H9 (cell line): ENCODE data around the gene KIF9. TPM values are rescaled to one million over a fixed set of nuclear protein-coding genes. Genes with fewer than 3 reads are reported as not detected.

ENCODE experiments used
- DNase-seq: peaks from one replicate; pipeline ENCODE4 v3.0.0-alpha.2; 2017
- H2AFZ ChIP-seq: one replicate; pipeline ENCODE4 v1.6.1; 2013; ENCODE audit warnings: mild to moderate bottlenecking, low read length, control low read depth, moderate library complexity
- H2AK5ac ChIP-seq: 2 replicates; pipeline ENCODE4 v1.6.1; 2013; ENCODE audit warnings: low read length, control low read depth, mixed read lengths; ENCODE audit not compliant: insufficient read length
- H2BK120ac ChIP-seq: one replicate; pipeline ENCODE4 v1.6.1; 2013; ENCODE audit warnings: low read depth, mild to moderate bottlenecking, low read length, control low read depth, inconsistent platforms; ENCODE audit not compliant: poor library complexity, severe bottlenecking
- H2BK12ac ChIP-seq: 2 replicates; pipeline ENCODE4 v1.6.1; 2013; ENCODE audit warnings: low read length, control low read depth, mixed read lengths, low read depth; ENCODE audit not compliant: insufficient read length
- H2BK15ac ChIP-seq: 2 replicates; pipeline ENCODE4 v1.6.1; 2013; ENCODE audit warnings: low read depth, low read length, control low read depth
- H2BK20ac ChIP-seq: one replicate; pipeline ENCODE4 v1.6.1; 2013; ENCODE audit warnings: low read depth, mild to moderate bottlenecking, low read length, control low read depth, inconsistent platforms; ENCODE audit not compliant: poor library complexity, severe bottlenecking
- H2BK5ac ChIP-seq: 2 replicates; pipeline ENCODE4 v1.6.1; 2013; ENCODE audit warnings: low read length, control low read depth, mixed read lengths; ENCODE audit not compliant: insufficient read length
- H3K14ac ChIP-seq: 2 replicates; pipeline ENCODE4 v1.6.1; 2013; ENCODE audit warnings: low read length, control low read depth; ENCODE audit not compliant: insufficient read depth
- H3K18ac ChIP-seq: 2 replicates; pipeline ENCODE4 v1.6.1; 2013; ENCODE audit warnings: low read depth, mild to moderate bottlenecking, mixed read lengths, low read length, control low read depth; ENCODE audit not compliant: insufficient read length
- H3K23ac ChIP-seq: 2 replicates; pipeline ENCODE4 v1.6.1; 2013; ENCODE audit warnings: low read length, control low read depth, mixed read lengths, low read depth; ENCODE audit not compliant: insufficient read length
- H3K23me2 ChIP-seq: 2 replicates; pipeline ENCODE4 v1.6.1; 2013; ENCODE audit warnings: low read depth, mild to moderate bottlenecking, mixed read lengths, low read length, control low read depth; ENCODE audit not compliant: insufficient read length, poor library complexity, severe bottlenecking
- H3K27ac ChIP-seq: 2 replicates; pipeline ENCODE4 v1.5.1; 2013; ENCODE audit warnings: low read length, control low read depth, mixed read lengths, low read depth; ENCODE audit not compliant: insufficient read length
- H3K27me3 ChIP-seq: 2 replicates; pipeline ENCODE4 v1.6.1; 2013; ENCODE audit warnings: low read length, control low read depth, inconsistent platforms; ENCODE audit not compliant: insufficient read depth
- H3K4ac ChIP-seq: 2 replicates; pipeline ENCODE4 v1.6.1; 2013; ENCODE audit warnings: low read depth, mild to moderate bottlenecking, control low read depth, inconsistent platforms, low read length, moderate library complexity
- H3K4me1 ChIP-seq: 2 replicates; pipeline ENCODE4 v1.6.1; 2013; ENCODE audit warnings: low read length, control low read depth, inconsistent platforms; ENCODE audit not compliant: insufficient read depth
- H3K4me2 ChIP-seq: 2 replicates; pipeline ENCODE4 v1.6.1; 2013; ENCODE audit warnings: low read length, control low read depth, mixed read lengths; ENCODE audit not compliant: insufficient read length, insufficient read depth
- H3K56ac ChIP-seq: 2 replicates; pipeline ENCODE4 v1.6.1; 2013; ENCODE audit warnings: low read depth, mild to moderate bottlenecking, mixed read lengths, low read length, control low read depth; ENCODE audit not compliant: insufficient read length
- H3K79me1 ChIP-seq: 2 replicates; pipeline ENCODE4 v1.6.1; 2013; ENCODE audit warnings: low read depth, mild to moderate bottlenecking, moderate library complexity, low read length, control low read depth, inconsistent platforms; ENCODE audit not compliant: insufficient read depth, poor library complexity, severe bottlenecking
- H3K79me2 ChIP-seq: 2 replicates; pipeline ENCODE4 v1.6.1; 2013; ENCODE audit warnings: low read length, control low read depth, inconsistent platforms; ENCODE audit not compliant: insufficient read depth
- H3K9ac ChIP-seq: 2 replicates; pipeline ENCODE4 v1.6.1; 2013; ENCODE audit warnings: low read length, control low read depth, mixed read lengths; ENCODE audit not compliant: insufficient read length; ENCODE audit errors: extremely low read depth
- H3K9me3 ChIP-seq: one replicate; pipeline ENCODE4 v1.6.1; 2013; ENCODE audit warnings: low read depth, low read length, inconsistent platforms; ENCODE audit not compliant: control insufficient read depth
- H3T11ph ChIP-seq: one replicate; pipeline ENCODE4 v1.6.1; 2013; ENCODE audit warnings: mild to moderate bottlenecking, low read length, control low read depth, inconsistent platforms
- H4K20me1 ChIP-seq: one replicate; pipeline ENCODE4 v1.6.1; 2013; ENCODE audit not compliant: control insufficient read depth, insufficient read length, insufficient read depth
- H4K5ac ChIP-seq: 2 replicates; pipeline ENCODE4 v1.6.1; 2013; ENCODE audit warnings: low read depth, mild to moderate bottlenecking, mixed read lengths, low read length, control low read depth; ENCODE audit not compliant: insufficient read length
- H4K8ac ChIP-seq: replicated peaks from 2 replicates; pipeline ENCODE4 v1.6.1; 2013; ENCODE audit warnings: low read length, control low read depth, mixed read lengths, low read depth; ENCODE audit not compliant: insufficient read length
- H4K91ac ChIP-seq: 2 replicates; pipeline ENCODE4 v1.6.1; 2013; ENCODE audit warnings: low read depth, mild to moderate bottlenecking, moderate library complexity, mixed read lengths, low read length, control low read depth; ENCODE audit not compliant: insufficient read length
- H3K27ac Mint-ChIP-seq, 3 experiments: 2 replicates in 2 of 3; 3 replicates in 1 of 3; pipeline ENCODE4 v1.8.0; 2020 to 2021; ENCODE audit warnings: mixed read lengths in 3 of 3, mild to moderate bottlenecking in 1 of 3, moderate library complexity in 1 of 3
- H3K27me3 Mint-ChIP-seq: 2 replicates; pipeline ENCODE4 v1.8.0; 2021; ENCODE audit warnings: low read depth, mild to moderate bottlenecking, moderate library complexity, mixed read lengths
- H3K36me3 Mint-ChIP-seq, 3 experiments: 2 replicates in 2 of 3; 3 replicates in 1 of 3; pipeline ENCODE4 v1.8.0; 2020 to 2021; ENCODE audit warnings: low read depth in 3 of 3, mixed read lengths in 3 of 3; ENCODE audit not compliant: insufficient read depth in 1 of 3
- H3K4me1 Mint-ChIP-seq, 2 experiments: 2 replicates each; pipeline ENCODE4 v1.8.0; 2020; ENCODE audit warnings: mixed read lengths in 2 of 2
- H3K4me3 Mint-ChIP-seq, 2 experiments: 2 replicates in 1 of 2; 3 replicates in 1 of 2; pipeline ENCODE4 v1.8.0; 2020 to 2021; ENCODE audit warnings: mild to moderate bottlenecking in 2 of 2, mixed read lengths in 2 of 2, moderate library complexity in 1 of 2
- H3K9me3 Mint-ChIP-seq, 2 experiments: 2 replicates in 1 of 2; 3 replicates in 1 of 2; pipeline ENCODE4 v1.8.0; 2020; ENCODE audit warnings: mild to moderate bottlenecking in 2 of 2, mixed read lengths in 2 of 2, moderate library complexity in 1 of 2
- WGBS: extraction: QIAGEN DNeasy Blood & Tissue Kit; methylation state at CpG from one replicate; pipeline ENCODE4 v1.1.7; 2013; ENCODE audit warnings: missing lambda C conversion rate, low lambda C conversion rate, mixed read lengths; ENCODE audit not compliant: insufficient read length; ENCODE audit errors: extremely low coverage; 5-methylcytosine and 5-hydroxymethylcytosine counted together
- total RNA-seq: library from RNA; stranded (reverse); gene quantifications from 2 replicates; pipeline ENCODE4 v1.2.1, GENCODE V29; 2021
- TF ChIP-seq, protein P1 (sequence below): fragments of 200-600 bp; sonication (generic); conservative IDR thresholded peaks from 3 replicates; pipeline ENCODE4 v1.8.0; 2021; ENCODE audit warnings: antibody characterized with exemption, mild to moderate bottlenecking

Gene KIF9
- total RNA-seq, 1 experiment from 2014 or later, result 8.4 TPM

DNA sequence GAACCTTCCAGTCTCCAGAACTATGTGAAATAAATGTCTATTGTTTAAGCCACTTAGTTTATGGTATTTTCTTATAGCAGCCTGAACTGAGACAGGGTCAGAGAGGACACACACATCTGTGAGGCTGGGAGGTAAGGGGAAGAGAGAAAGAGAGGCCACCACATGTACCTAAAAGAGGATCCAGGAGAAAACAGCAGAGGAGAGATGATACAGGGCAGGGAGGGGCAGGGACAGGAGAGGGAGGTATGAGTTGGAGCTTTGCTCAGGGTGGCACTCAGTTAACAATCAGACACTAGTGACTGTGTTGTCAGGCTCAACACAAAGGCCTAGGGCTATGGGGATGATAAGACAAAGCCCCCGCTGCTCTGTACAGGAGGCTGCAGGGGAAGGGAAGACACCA, 17.6 kb downstream of the KIF9 start:
- no peak overlapping the region for H3K4me2 ChIP-seq
- H3K4ac ChIP-seq, result no peak overlapping the region
- peaks cover 20 to 22% of the 10 kb centered on the region in 2 experiments for H3K4me1 Mint-ChIP-seq
- H3K56ac ChIP-seq, result no peak overlapping the region
- no peak overlapping the region for H2BK12ac ChIP-seq
- H3K27ac Mint-ChIP-seq, result peak overlapping the region in 1 of 3 experiments; percentile 86; a peak in 2 of 7 replicates
- no peaks in the 10 kb centered on the region; the same call in 1 of the 2 replicates for H3K27me3 Mint-ChIP-seq
- H3K23me2 ChIP-seq, result no peaks in the 10 kb centered on the region
- H2BK5ac ChIP-seq, result no peak overlapping the region
- no peak overlapping the region for H3K9ac ChIP-seq
- H3T11ph ChIP-seq, result no peak overlapping the region
- no peaks in the 10 kb centered on the region for H3K9me3 ChIP-seq
- no peak overlapping the region for H2AFZ ChIP-seq
- H2AK5ac ChIP-seq, result no peak overlapping the region
- H3K4me3 Mint-ChIP-seq, result no peak overlapping the region
- H3K79me2 ChIP-seq, result no peaks in the 10 kb centered on the region
- no peaks in the 10 kb centered on the region for H3K27me3 ChIP-seq
- no peaks in the 10 kb centered on the region for H4K20me1 ChIP-seq
- H3K14ac ChIP-seq, result no peak overlapping the region
- no peak overlapping the region for H4K8ac ChIP-seq
- no peak overlapping the region for H4K91ac ChIP-seq
- no peaks in the 10 kb centered on the region for H3K36me3 Mint-ChIP-seq
- TF ChIP-seq, protein P1, sequence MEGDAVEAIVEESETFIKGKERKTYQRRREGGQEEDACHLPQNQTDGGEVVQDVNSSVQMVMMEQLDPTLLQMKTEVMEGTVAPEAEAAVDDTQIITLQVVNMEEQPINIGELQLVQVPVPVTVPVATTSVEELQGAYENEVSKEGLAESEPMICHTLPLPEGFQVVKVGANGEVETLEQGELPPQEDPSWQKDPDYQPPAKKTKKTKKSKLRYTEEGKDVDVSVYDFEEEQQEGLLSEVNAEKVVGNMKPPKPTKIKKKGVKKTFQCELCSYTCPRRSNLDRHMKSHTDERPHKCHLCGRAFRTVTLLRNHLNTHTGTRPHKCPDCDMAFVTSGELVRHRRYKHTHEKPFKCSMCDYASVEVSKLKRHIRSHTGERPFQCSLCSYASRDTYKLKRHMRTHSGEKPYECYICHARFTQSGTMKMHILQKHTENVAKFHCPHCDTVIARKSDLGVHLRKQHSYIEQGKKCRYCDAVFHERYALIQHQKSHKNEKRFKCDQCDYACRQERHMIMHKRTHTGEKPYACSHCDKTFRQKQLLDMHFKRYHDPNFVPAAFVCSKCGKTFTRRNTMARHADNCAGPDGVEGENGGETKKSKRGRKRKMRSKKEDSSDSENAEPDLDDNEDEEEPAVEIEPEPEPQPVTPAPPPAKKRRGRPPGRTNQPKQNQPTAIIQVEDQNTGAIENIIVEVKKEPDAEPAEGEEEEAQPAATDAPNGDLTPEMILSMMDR, result no peak
- no peak overlapping the region for H4K5ac ChIP-seq
- H3K79me1 ChIP-seq, result no peaks in the 10 kb centered on the region
- H3K27ac ChIP-seq, result no peak overlapping the region
- H3K23ac ChIP-seq, result no peak overlapping the region
- H2BK20ac ChIP-seq, result no peak overlapping the region
- H2BK15ac ChIP-seq, result no peak overlapping the region
- DNase-seq, result no peak
- no CpG with 5 or more reads among the region's 1 CpG for WGBS
- no peaks in the 10 kb centered on the region for H3K4me1 ChIP-seq
- H3K18ac ChIP-seq, result no peak overlapping the region
- H2BK120ac ChIP-seq, result no peak overlapping the region
- H3K9me3 Mint-ChIP-seq, result no peaks in the 10 kb centered on the region
